GM11168 (cell line): Measurements from ENCODE around the gene PLXNA2.

Experiments used
- in situ Hi-C: fragments of 300-500 bp; cut with MboI; formaldehyde crosslinking; loops from one replicate; pipeline ENCODE4 v1.12.0; 2022; ENCODE audit warnings: low sequenced_read_pairs; ENCODE audit not compliant: unreplicated experiment

The PLXNA2 gene

DNA sequence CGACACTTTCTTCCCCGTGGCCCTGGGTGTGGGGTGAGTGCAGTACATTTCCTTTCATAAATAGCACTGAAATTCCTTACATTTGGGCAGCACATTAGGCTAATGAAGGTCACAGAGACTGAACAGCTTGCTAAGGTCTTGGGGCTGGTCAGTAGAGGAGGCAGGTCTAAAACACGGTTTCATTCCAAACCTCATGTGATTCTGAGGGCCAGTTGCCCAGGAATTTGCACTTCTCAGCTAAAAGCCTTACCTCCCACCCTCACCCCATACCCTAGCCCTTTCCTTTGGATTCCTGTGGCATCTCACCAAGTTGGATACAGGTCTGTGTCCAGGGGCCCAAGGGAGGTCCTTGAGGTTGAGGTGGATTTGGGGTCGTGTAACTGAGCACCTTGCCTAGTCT is 185.4 kb downstream of the PLXNA2 start:
- in situ Hi-C loops = no loop called here

- in situ Hi-C loops = no loop called here
Measured at GRCh38 chr1:208058267-208058666, 185.9 kb downstream of the PLXNA2 start.

DNA sequence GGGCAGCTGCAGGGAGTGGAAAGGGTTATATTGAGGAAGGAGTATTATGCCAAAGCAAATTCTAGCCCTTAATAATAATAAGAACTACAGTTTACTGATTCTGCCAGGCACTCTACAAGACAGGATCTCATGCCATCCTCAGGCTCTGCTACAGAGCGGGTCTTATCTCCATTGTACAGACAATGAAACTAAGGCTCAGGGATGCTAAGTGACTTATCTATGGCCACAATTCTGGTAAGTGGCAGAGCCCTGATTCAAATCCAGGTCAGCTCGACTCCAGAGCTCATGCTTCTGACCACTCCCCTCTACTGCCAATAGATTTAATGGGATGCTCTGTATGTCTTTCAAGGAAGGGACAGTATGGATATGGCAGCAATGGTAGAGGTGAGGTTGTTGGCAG is 187.1 kb downstream of the PLXNA2 start:
- in situ Hi-C loops = no loop called here

GRCh38 chr1:208055535-208055934 is 188.6 kb downstream of the PLXNA2 start:
- in situ Hi-C loops = no loop called here

GRCh38 chr1:208054911-208055379 is 189.2 kb downstream of the PLXNA2 start:
- in situ Hi-C loops = no loop called here

DNA sequence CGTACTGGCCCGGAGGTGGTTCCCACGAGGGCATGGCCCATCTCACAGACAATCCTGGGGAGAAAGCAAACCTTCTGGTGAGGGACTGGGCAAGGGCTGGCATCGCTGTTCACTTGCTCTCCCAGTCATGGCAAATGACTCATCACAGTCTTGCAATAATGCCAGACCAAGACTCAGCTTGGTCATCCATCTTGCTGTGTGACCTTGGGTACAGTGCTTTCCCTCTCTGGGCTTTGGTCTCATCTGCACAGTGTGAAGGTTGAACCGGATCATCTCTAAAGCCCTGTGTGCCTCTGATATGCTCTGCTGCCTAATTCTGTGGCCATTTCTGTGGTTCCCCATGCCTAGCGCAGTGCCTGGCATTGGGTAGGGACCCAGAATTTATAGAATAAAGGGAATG is 189.7 kb downstream of the PLXNA2 start:
- in situ Hi-C loops = no loop called here

- in situ Hi-C loops = no loop called here
Measured at GRCh38 chr1:208053661-208054060, 190.5 kb downstream of the PLXNA2 start.

GRCh38 chr1:208052926-208053407 is 191.2 kb downstream of the PLXNA2 start:
- in situ Hi-C loops = no loop called here

- in situ Hi-C loops = no loop called here
Measured at GRCh38 chr1:208052135-208052534, 192.0 kb downstream of the PLXNA2 start.

- in situ Hi-C loops = no loop called here
Measured at GRCh38 chr1:208051651-208052050, 192.5 kb downstream of the PLXNA2 start.

DNA sequence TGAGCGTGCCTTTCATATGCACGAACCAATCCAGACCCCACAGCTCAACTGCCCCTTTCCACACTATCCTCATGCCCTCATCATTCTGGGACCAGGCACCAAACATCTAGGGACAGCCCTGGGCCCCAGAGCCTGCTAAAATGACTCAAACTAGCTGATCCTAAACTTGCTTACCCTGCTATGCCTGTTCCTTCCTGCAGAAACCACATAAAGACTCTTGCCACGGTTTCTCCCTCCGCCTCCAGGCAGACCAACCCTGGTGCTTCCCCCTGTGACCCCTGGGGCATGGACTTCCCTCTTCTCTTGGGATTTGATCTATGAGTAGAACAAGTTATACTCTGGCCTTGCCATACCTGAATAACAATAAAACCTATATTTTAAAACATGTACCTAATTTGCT is 195.3 kb downstream of the PLXNA2 start:
- in situ Hi-C loops = no loop called here

GRCh38 chr1:208047975-208048374 is 196.2 kb downstream of the PLXNA2 start:
- in situ Hi-C loops = no loop called here

DNA sequence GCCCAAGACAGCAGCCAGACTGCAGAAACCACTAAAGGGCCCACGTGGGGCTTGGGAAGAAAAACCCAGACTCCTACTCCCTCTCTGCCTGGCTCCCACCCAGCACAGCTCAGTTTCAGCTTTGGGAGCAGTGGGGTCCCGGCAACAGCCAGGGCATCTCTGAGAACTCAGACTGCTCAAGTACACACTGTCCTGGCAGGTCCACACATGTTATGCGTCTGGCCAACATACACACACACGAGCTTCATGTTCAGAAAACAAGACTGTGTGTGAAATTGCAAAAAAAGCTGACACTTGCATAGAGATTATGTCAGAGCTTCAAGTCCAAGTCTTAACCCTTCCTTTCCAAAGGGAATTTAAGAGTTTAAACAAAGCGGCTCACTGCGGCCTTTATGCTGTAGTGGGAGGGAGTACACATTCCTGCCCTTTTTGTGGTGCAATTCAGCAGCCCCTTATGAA is 196.7 kb downstream of the PLXNA2 start:
- in situ Hi-C loops = no loop called here

DNA sequence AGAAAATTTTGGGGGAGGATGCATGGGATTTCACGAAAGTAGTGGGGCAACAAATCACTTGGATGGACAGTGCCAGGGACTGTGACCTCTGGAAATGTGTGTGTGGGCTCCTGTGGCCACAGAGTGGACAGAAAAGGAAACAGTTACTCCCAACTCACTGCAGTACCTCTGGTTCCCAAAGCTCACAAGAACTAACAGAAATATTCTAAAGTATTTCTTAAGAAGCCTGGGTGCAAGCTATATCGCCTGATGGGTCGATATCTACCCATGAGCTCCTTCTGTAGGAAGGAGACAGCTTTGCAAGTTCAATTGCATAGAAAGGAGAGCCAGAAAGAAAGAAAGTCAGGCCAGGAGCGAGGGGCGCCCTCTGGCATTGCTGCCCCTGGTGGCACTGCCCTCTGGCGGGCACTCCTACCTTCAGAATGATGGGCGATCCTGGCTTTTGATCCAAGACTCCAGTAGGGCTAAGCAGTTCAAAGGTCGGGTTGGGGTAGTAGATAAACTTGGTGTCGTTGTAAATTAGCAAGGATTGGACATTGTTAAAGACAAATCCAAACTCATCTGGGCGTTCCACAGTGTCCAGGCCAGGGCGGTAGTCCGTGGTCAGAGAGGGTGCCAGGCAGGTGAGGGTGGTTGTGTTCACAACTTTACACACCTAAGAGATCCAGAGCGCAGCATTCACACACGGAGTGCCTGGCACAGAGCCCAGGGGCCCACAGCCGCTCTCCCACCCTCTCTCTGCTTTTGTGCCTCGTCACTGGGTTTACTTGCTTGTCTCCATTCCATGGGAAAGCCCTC is 198.5 kb downstream of the PLXNA2 start:
- in situ Hi-C loops = no loop called here

DNA sequence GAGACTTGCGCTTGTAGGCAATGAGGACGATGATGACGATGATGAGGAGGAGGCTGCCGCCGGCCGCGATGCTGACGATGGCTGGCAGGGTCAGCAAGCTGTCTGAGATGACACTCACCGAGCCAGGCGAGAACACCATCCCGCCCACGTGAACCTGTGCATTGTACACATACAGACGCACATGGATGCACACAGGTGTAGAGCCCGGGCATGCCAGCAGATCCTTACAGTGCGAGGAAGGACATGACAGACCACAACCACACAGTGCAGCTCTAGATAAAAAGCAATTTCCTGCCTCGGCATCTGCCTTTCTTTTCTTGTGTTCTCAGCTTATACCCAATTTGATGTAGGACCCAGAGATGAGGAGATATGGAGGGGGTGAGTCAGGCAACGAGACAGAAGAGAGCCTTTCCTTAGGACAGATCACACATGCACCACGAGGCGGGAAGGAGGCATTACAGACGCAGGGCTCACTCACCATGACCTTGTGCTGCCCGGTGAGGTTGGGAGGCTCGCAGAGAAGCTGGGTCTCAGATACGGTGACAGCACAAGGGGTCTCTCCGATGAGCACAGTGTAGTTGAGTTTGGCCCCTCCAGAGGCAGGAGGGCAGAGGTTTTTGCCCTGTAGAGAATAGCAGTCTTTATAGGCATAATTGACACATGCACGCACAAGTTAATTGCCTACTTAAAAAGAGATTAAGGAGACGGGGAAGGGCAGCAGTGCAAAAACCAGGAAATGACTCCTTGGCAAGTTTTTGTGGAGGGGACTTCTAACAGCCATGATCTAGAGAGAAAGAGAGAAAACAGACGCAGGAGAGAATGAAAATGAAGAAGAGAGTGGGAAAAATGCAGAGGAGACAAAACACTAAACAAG is 199.4 kb downstream of the PLXNA2 start:
- in situ Hi-C loops = no loop called here

DNA sequence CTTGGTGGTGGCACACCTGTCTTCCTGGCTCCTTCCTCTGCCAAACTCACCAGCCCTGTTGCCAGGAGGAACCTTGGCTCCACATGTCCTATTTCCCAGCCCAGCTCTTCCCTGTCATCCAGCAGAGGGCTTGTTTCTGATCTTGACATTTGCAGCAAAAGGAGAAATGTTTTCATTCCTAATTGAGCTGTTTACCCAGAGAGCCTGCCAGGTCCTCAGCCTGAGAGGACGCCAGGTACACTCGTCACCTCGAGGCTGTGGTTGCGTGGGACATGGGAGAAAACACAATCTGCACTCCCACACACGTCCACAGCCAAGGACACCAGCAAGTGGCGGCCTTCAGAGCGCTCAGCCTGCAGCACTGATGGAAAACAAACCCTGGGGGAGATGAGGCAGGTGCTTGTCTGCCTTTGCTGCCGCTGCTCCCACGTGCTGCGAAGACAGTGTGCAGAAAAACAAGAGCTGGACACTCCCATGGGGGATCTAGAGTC is 200.4 kb downstream of the PLXNA2 start:
- in situ Hi-C loops = no loop called here

GRCh38 chr1:208042868-208043267 is 201.3 kb downstream of the PLXNA2 start:
- in situ Hi-C loops = no loop called here

DNA sequence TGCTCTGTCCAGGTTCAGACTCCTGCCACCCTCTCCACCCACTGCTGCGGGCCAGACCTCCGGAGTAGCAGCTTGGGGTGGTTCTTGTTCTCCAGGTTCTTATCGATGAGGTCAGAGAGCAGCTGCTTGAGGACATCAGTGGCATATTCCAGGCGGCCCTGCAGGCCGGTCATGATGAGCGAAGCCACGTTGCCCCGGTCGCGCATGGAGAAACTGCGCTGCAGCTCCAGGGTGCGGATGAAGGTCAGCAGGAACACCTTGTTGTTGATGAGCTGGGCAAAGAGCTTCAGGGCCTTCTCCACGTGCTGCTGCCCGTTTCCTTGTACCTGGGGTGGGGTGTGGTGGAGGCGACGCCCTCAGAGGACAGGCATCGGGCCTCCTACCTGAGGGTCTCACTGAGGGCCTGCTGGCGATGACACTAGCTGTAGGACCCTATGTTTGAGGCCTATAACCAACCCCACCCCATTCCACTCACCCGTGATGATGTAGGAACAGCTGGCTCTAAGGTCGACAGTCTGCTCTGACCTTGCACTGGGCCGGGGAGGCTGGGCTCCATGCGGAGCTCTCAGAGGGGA is 202.1 kb downstream of the PLXNA2 start:
- in situ Hi-C loops = no loop called here

DNA sequence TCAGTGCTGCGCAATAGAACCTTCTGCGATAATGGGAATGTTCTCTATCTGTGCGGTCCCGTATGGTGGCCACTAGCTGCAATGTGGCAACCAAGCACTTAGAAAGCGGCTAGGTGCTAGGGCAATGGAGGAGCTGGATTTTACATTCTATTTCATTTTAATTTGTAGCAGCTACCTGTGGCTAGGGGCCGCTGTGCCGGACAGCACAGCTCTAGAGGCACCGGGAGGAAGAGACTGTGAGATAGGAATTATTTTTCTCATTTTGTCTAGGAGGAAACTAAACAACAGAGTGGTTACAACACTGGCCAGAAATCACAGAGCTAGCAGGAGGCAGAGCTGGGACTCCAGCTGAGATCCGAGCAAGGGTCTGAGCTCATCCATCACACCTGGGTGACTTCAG is 202.7 kb downstream of the PLXNA2 start:
- in situ Hi-C loops = no loop called here

DNA sequence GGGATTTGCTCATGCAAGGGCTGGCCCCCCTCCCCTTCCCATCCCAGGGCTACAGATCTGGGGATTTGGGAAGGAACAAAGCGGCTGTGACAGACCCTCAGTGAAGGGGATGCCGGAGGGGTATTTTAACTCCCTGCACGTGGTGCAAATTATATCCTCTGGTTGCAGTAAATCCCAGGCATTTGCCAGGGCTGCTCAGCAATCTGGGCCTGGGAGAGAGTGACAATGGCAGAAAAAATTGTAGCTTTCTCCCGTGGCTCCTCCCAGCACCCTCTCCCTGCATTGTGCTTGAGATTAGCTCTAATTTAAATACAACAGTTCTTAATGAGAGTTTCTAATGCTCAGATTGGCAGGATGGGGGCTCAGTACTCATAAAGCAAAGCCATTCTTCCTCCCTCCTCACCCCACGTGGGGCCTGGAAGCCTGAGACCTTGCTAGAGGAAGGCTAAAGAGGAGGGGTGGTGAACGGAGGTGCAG is 203.3 kb downstream of the PLXNA2 start:
- in situ Hi-C loops = no loop called here
